ENCODE results near the gene GSTM1. TPM values are rescaled to one million over a fixed set of nuclear protein-coding genes. Genes with fewer than 3 reads are reported as not detected.

The GSTM1 gene
- total and polyA plus RNA-seq, 4 donors: 0.10 to 36.9 TPM; not detected in 2

DNA sequence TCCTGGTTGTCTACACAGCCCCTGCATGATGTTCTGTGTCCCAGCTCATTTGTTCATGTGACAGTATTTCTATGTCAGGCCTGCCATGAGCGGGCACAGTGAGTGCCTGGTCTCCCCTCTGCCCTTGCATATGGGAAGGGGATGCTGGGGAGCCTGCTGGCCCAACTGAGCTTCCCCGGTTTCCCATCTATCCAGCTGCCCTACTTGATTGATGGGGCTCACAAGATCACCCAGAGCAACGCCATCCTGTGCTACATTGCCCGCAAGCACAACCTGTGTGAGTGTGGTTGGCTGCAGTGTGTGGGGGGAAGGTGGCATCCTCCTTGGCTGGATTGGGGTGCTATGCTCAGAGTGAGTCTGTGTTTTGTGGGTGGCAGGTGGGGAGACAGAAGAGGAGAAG is 30.2 kb upstream of the GSTM1 start:
- Histone ChIP-seq H3K36me3 (ENCODE audit: control insufficient read depth in 4 of 4, insufficient read depth in 4 of 4, low read length in 4 of 4) (peaks cover 0 to 10% (median 1%) of the 10 kb centered on the region in 4 donors), H3K27ac (ENCODE audit: low read depth in 1 of 2, low read length in 1 of 2) (no peak overlapping the region), H3K9ac (ENCODE audit: insufficient read depth in 1 of 2, low read length in 2 of 2) (no peak overlapping the region), H3K4me1 (ENCODE audit: control insufficient read depth in 5 of 5, insufficient read depth in 5 of 5, low read length in 5 of 5) (peaks cover 0 to 8% (median 5%) of the 10 kb centered on the region in 5 donors), H3K4me3 (no peak overlapping the region), H3K9me3 (ENCODE audit: control insufficient read depth in 4 of 4, insufficient read depth in 3 of 4, low read length in 3 of 4) (no peaks in the 10 kb centered on the region), H3K27me3 (ENCODE audit: control insufficient read depth in 3 of 3, insufficient read depth in 3 of 3, low read length in 2 of 3) (no peaks in the 10 kb centered on the region)
- ATAC-seq (ENCODE audit: insufficient read depth, low FRiP score) (no peak), DNase-seq (no peak)
- TF ChIP-seq, protein P1, sequence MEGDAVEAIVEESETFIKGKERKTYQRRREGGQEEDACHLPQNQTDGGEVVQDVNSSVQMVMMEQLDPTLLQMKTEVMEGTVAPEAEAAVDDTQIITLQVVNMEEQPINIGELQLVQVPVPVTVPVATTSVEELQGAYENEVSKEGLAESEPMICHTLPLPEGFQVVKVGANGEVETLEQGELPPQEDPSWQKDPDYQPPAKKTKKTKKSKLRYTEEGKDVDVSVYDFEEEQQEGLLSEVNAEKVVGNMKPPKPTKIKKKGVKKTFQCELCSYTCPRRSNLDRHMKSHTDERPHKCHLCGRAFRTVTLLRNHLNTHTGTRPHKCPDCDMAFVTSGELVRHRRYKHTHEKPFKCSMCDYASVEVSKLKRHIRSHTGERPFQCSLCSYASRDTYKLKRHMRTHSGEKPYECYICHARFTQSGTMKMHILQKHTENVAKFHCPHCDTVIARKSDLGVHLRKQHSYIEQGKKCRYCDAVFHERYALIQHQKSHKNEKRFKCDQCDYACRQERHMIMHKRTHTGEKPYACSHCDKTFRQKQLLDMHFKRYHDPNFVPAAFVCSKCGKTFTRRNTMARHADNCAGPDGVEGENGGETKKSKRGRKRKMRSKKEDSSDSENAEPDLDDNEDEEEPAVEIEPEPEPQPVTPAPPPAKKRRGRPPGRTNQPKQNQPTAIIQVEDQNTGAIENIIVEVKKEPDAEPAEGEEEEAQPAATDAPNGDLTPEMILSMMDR (IDR thresholded peaks at IDR 0.05; ENCODE audit: control extremely low read depth, extremely low read depth): no peak
- 95 to 100% methylated on average over 4 of the region's 4 CpGs for WGBS, 2 donors

DNA sequence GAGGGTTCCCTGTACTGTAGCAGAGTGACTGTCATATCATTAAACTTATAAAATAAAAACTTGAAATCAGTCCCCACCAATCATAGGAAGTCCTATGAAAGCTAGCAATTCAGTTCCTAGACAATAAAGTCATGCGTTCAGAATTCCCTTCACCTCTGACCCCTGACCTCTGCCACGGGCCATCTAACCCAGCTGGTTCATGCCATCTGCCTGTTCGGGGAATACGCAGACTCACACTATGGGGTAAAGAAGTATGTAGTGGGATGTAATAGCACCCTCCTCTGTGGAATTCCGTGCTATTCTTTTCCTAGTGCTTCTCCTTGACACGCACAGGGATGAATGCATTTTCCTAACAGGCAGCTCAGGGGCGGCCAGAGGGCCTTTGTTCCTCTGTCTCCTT is 29.6 kb upstream of the GSTM1 start:
- TF ChIP-seq, protein P1 (IDR thresholded peaks at IDR 0.05; ENCODE audit: control extremely low read depth, extremely low read depth): no peak

DNA sequence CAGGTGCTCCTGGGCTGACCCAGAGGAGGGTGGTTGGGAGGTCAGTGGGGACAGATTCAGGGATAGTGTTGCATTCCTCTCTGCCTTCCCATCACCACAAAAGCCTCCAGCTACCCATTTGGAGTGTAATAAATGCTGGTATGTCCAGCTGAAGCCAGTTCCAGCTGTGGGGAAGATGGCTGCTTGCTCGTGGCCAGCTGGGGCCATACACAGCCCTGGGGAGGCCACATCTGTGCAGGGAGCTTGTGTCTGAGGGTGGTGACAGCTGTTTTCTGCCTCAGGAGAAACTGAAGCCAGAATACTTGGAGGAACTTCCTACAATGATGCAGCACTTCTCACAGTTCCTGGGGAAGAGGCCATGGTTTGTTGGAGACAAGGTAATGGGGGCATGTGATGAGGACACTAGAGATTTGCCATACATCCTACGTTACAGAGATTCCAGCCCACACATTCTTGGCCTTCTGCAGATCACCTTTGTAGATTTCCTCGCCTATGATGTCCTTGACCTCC is 29.0 kb upstream of the GSTM1 start:
- no peaks in the 10 kb centered on the region for H3K27me3 ChIP-seq (ENCODE audit: control insufficient read depth in 3 of 3, insufficient read depth in 3 of 3, low read length in 2 of 3)
- WGBS, 2 donors: 39 to 45% methylated on average over 3 of the region's 3 CpGs
- ATAC-seq (ENCODE audit: insufficient read depth, low FRiP score) (no peak), DNase-seq (no peak)
- no peaks in the 10 kb centered on the region for H3K9me3 ChIP-seq (ENCODE audit: control insufficient read depth in 4 of 4, insufficient read depth in 3 of 4, low read length in 3 of 4)
- H3K9ac ChIP-seq (ENCODE audit: insufficient read depth in 1 of 2, low read length in 2 of 2): no peak overlapping the region
- H3K36me3 ChIP-seq (ENCODE audit: control insufficient read depth in 4 of 4, insufficient read depth in 4 of 4, low read length in 4 of 4): peaks cover 0 to 10% (median 1%) of the 10 kb centered on the region in 4 donors
- peaks cover 0 to 8% (median 5%) of the 10 kb centered on the region in 5 donors for H3K4me1 ChIP-seq (ENCODE audit: control insufficient read depth in 5 of 5, insufficient read depth in 5 of 5, low read length in 5 of 5)
- no peak overlapping the region for H3K27ac ChIP-seq (ENCODE audit: low read depth in 1 of 2, low read length in 1 of 2)
- H3K4me3 ChIP-seq: no peak overlapping the region
- TF ChIP-seq, protein P1 (IDR thresholded peaks at IDR 0.05; ENCODE audit: control extremely low read depth, extremely low read depth): no peak

More for the DNA sequence above, 29.6 kb upstream of the GSTM1 start:
- H3K27ac ChIP-seq (ENCODE audit: low read depth in 1 of 2, low read length in 1 of 2): no peak overlapping the region
- no peak overlapping the region for H3K9ac ChIP-seq (ENCODE audit: insufficient read depth in 1 of 2, low read length in 2 of 2)
- no peak overlapping the region for H3K4me3 ChIP-seq
- WGBS, 2 donors: 85 to 90% methylated on average over 7 of the region's 7 CpGs
- H3K4me1 ChIP-seq (ENCODE audit: control insufficient read depth in 5 of 5, insufficient read depth in 5 of 5, low read length in 5 of 5): peaks cover 0 to 8% (median 5%) of the 10 kb centered on the region in 5 donors
- no peak for ATAC-seq (ENCODE audit: insufficient read depth, low FRiP score)
- H3K36me3 ChIP-seq (ENCODE audit: control insufficient read depth in 4 of 4, insufficient read depth in 4 of 4, low read length in 4 of 4): peaks cover 0 to 10% (median 1%) of the 10 kb centered on the region in 4 donors
- no peaks in the 10 kb centered on the region for H3K27me3 ChIP-seq (ENCODE audit: control insufficient read depth in 3 of 3, insufficient read depth in 3 of 3, low read length in 2 of 3)
- DNase-seq: no peak
- H3K9me3 ChIP-seq (ENCODE audit: control insufficient read depth in 4 of 4, insufficient read depth in 3 of 4, low read length in 3 of 4): no peaks in the 10 kb centered on the region

DNA sequence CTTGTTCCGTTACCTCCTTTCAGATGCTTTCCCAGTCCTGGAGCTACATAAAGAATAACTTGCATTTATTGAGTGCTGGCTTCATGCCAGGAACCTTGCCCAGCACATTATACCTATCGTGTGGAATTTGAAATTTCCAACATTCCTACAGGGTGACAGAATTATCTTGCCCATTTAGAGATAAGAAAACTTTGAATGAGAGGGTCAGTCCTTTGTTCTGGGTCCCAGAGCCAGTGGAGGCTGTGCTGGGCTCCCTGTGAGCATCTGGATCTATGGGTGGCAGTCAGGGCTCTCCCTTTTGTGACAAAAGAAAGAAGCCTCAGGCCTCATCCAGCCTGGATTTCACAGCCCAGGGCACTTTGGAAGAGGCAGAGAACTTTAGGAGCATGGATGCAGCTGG is 28.5 kb upstream of the GSTM1 start:
- 73 to 84% methylated on average over 2 of the region's 2 CpGs for WGBS, 2 donors
- ATAC-seq (ENCODE audit: insufficient read depth, low FRiP score) (no peak), DNase-seq (peak in 1 of 3 donors; percentile 34)
- no peak overlapping the region for H3K9ac ChIP-seq (ENCODE audit: insufficient read depth in 1 of 2, low read length in 2 of 2)
- no peak overlapping the region for H3K4me3 ChIP-seq
- H3K9me3 ChIP-seq (ENCODE audit: control insufficient read depth in 4 of 4, insufficient read depth in 3 of 4, low read length in 3 of 4): no peaks in the 10 kb centered on the region
- H3K4me1 ChIP-seq (ENCODE audit: control insufficient read depth in 5 of 5, insufficient read depth in 5 of 5, low read length in 5 of 5): peaks cover 0 to 8% (median 5%) of the 10 kb centered on the region in 5 donors
- H3K36me3 ChIP-seq (ENCODE audit: control insufficient read depth in 4 of 4, insufficient read depth in 4 of 4, low read length in 4 of 4): peaks cover 0 to 10% (median 1%) of the 10 kb centered on the region in 4 donors
- no peak overlapping the region for H3K27ac ChIP-seq (ENCODE audit: low read depth in 1 of 2, low read length in 1 of 2)
- no peaks in the 10 kb centered on the region for H3K27me3 ChIP-seq (ENCODE audit: control insufficient read depth in 3 of 3, insufficient read depth in 3 of 3, low read length in 2 of 3)
- TF ChIP-seq, protein P1 (IDR thresholded peaks at IDR 0.05; ENCODE audit: control extremely low read depth, extremely low read depth): no peak

Measured in lung (tissue), 12 donors.